HepG2 (cell line): Measurements from ENCODE around the gene GPATCH4. TPM values are rescaled to one million over a fixed set of nuclear protein-coding genes. Genes with fewer than 3 reads are reported as not detected.

Experiments used
- AGO2 ChIP-seq: fragments of 200-400 bp; formaldehyde crosslinking; optimal IDR thresholded peaks from 2 replicates; pipeline ENCODE3; 2017; ENCODE audit warnings: mild to moderate bottlenecking, low read depth, low read length, moderate library complexity
- ATF7 ChIP-seq, 2 experiments: fragments of 450-650 bp in 1 of 2; sonication (generic) in 1 of 2; formaldehyde crosslinking in 1 of 2; IDR thresholded peaks; 2 replicates each; pipeline versions ENCODE4 v1.4.0 to v1.6.1; 2016 to 2020; ENCODE audit warnings: antibody characterized with exemption in 1 of 2, mild to moderate bottlenecking in 1 of 2, missing genetic modification reagents in 1 of 2
- CBFB ChIP-seq: sonication (generic); formaldehyde crosslinking; IDR thresholded peaks from 2 replicates; pipeline ENCODE4 v1.4.0; 2020; ENCODE audit warnings: missing genetic modification reagents
- FLYWCH1 ChIP-seq: sonication (generic); formaldehyde crosslinking; IDR thresholded peaks from 2 replicates; pipeline ENCODE4 v1.8.1; 2023; ENCODE audit warnings: mild to moderate bottlenecking, missing genetic modification reagents
- GABPA ChIP-seq, 2 experiments: IDR thresholded peaks; 2 replicates each; pipeline ENCODE4 v1.6.1; 2011 to 2016; ENCODE audit warnings: low read depth in 2 of 2, low read length in 1 of 2, missing biosample characterization in 1 of 2, missing genetic modification characterization in 1 of 2
- ZNF337 ChIP-seq: sonication (generic); formaldehyde crosslinking; IDR thresholded peaks from 2 replicates; pipeline ENCODE4 v1.5.1; 2020; ENCODE audit warnings: missing genetic modification reagents, low read depth, mild to moderate bottlenecking, borderline replicate concordance
- ZNF660 ChIP-seq: sonication (generic); formaldehyde crosslinking; IDR thresholded peaks from 2 replicates; pipeline ENCODE4 v1.5.1; 2020; ENCODE audit warnings: mild to moderate bottlenecking, low read depth, missing genetic modification reagents, borderline replicate concordance
- ZNF816 ChIP-seq: sonication (generic); formaldehyde crosslinking; IDR thresholded peaks from 2 replicates; pipeline ENCODE4 v1.8.0; 2022; ENCODE audit warnings: missing genetic modification reagents, mild to moderate bottlenecking, borderline replicate concordance
- ZZZ3 ChIP-seq: sonication (generic); formaldehyde crosslinking; IDR thresholded peaks from 2 replicates; pipeline ENCODE4 v1.4.0; 2020; ENCODE audit warnings: missing genetic modification reagents, mild to moderate bottlenecking, borderline replicate concordance
- polyA plus RNA-seq, 8 experiments: library from polyadenylated mRNA; depleted of rRNA in 3 of 8; stranded (reverse) in 7 of 8; unstranded in 1 of 8; fragments of >200 nt; fragmentation: Illumina TruSeq in 4 of 8; extraction: Trizol in 4 of 8; gene quantifications; 2 replicates each; pipeline versions ENCODE4 v1.2.1 to v1.2.3, GENCODE V29; 2011 to 2016; ENCODE audit warnings: low read depth in 4 of 8, missing spikeins in 1 of 8, mixed read lengths in 1 of 8; ENCODE audit not compliant: insufficient read depth in 1 of 8
- total RNA-seq, 5 experiments: library from RNA; depleted of rRNA; stranded (reverse); fragments of >200 nt; fragmentation: Illumina TruSeq; extraction: Trizol; gene quantifications; 2 replicates each; pipeline ENCODE4 v1.2.3, GENCODE V29; 2016; ENCODE audit warnings: low read depth in 1 of 5
- TF ChIP-seq, protein P1 (sequence below): sonication (generic); formaldehyde crosslinking; IDR thresholded peaks from 2 replicates; pipeline ENCODE4 v1.9.0; 2021; ENCODE audit warnings: mild to moderate bottlenecking, missing genetic modification reagents
- TF ChIP-seq, protein P2 (sequence below): sonication (generic); formaldehyde crosslinking; IDR thresholded peaks from 2 replicates; pipeline ENCODE4 v1.5.0; 2020; ENCODE audit warnings: mild to moderate bottlenecking, missing genetic modification reagents, moderate library complexity

GPATCH4 gene
- total and polyA plus RNA-seq, 2 of the 13 experiments (the other 11 are each of a cell fraction or from before 2014, with no cell fraction given) = 19.2 to 37.9 TPM

DNA sequence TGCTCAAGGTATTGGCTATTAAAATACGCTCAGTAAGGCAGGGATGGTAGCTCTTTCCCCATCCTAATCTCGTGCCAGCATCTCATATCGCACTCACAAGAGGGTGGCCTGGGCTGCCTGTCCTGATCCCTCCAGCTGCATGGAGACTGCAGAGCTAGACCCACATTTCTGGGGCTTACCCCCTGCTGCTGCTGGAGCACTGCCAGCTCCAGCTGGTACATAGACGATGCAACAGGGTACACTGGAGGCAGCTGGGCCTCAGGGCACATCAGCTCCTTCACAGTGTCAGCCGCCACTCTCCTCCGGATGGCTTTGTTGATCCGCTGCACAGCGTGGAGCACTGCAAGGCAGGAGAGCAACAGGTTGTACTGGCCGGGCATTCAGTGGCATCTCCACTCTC lies 44.9 kb downstream of the GPATCH4 start (continued):
- TF ChIP-seq ZNF337 (CRISPR knock-in tag) (no peak), CBFB (no peak), ZZZ3 (CRISPR knock-in tag) (no peak), ZNF660 (CRISPR knock-in tag) (no peak), GABPA (IDR thresholded peaks at IDR 0.05; ENCODE audit: low read depth, low read length) (no peak), GABPA (CRISPR knock-in tag; IDR thresholded peaks at IDR 0.05; ENCODE audit: low read depth) (no peak), FLYWCH1 (CRISPR knock-in tag) (no peak), ATF7 (IDR thresholded peaks at IDR 0.05) (no peak), ATF7 (CRISPR knock-in tag; IDR thresholded peaks at IDR 0.05) (no peak), AGO2 (no peak), ZNF816 (CRISPR knock-in tag) (no peak)
- TF ChIP-seq, protein P1, sequence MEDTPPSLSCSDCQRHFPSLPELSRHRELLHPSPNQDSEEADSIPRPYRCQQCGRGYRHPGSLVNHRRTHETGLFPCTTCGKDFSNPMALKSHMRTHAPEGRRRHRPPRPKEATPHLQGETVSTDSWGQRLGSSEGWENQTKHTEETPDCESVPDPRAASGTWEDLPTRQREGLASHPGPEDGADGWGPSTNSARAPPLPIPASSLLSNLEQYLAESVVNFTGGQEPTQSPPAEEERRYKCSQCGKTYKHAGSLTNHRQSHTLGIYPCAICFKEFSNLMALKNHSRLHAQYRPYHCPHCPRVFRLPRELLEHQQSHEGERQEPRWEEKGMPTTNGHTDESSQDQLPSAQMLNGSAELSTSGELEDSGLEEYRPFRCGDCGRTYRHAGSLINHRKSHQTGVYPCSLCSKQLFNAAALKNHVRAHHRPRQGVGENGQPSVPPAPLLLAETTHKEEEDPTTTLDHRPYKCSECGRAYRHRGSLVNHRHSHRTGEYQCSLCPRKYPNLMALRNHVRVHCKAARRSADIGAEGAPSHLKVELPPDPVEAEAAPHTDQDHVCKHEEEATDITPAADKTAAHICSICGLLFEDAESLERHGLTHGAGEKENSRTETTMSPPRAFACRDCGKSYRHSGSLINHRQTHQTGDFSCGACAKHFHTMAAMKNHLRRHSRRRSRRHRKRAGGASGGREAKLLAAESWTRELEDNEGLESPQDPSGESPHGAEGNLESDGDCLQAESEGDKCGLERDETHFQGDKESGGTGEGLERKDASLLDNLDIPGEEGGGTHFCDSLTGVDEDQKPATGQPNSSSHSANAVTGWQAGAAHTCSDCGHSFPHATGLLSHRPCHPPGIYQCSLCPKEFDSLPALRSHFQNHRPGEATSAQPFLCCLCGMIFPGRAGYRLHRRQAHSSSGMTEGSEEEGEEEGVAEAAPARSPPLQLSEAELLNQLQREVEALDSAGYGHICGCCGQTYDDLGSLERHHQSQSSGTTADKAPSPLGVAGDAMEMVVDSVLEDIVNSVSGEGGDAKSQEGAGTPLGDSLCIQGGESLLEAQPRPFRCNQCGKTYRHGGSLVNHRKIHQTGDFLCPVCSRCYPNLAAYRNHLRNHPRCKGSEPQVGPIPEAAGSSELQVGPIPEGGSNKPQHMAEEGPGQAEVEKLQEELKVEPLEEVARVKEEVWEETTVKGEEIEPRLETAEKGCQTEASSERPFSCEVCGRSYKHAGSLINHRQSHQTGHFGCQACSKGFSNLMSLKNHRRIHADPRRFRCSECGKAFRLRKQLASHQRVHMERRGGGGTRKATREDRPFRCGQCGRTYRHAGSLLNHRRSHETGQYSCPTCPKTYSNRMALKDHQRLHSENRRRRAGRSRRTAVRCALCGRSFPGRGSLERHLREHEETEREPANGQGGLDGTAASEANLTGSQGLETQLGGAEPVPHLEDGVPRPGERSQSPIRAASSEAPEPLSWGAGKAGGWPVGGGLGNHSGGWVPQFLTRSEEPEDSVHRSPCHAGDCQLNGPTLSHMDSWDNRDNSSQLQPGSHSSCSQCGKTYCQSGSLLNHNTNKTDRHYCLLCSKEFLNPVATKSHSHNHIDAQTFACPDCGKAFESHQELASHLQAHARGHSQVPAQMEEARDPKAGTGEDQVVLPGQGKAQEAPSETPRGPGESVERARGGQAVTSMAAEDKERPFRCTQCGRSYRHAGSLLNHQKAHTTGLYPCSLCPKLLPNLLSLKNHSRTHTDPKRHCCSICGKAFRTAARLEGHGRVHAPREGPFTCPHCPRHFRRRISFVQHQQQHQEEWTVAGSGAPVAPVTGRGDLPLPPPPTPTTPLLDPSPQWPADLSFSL (CRISPR knock-in tag) = no peak
- TF ChIP-seq, protein P2, sequence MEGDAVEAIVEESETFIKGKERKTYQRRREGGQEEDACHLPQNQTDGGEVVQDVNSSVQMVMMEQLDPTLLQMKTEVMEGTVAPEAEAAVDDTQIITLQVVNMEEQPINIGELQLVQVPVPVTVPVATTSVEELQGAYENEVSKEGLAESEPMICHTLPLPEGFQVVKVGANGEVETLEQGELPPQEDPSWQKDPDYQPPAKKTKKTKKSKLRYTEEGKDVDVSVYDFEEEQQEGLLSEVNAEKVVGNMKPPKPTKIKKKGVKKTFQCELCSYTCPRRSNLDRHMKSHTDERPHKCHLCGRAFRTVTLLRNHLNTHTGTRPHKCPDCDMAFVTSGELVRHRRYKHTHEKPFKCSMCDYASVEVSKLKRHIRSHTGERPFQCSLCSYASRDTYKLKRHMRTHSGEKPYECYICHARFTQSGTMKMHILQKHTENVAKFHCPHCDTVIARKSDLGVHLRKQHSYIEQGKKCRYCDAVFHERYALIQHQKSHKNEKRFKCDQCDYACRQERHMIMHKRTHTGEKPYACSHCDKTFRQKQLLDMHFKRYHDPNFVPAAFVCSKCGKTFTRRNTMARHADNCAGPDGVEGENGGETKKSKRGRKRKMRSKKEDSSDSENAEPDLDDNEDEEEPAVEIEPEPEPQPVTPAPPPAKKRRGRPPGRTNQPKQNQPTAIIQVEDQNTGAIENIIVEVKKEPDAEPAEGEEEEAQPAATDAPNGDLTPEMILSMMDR (CRISPR knock-in tag) = no peak
